ENCODE results near the gene FBXL7.

The FBXL7 gene

DNA sequence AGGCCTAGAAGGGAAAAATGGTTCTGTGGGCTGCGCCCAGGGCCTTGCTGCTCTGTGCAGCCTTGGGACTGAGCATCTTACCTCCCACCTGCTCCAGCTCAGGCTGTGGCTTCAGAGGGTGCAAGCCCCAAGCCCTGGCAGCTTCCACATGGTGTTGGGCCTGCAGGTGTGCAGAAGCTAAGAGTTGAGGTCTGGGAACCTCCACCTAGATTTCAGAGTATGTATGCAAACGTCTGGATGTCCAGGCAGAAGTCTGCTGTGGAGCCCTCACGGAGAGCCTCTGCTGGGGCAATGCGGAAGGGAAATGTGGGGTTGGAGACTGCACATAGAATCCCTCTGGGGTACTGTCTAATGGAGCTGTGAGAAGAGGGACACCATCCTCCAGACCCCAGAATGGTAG lies 36.0 kb downstream of the FBXL7 start:
- Histone ChIP-seq H3K36me3 (no peaks in the 10 kb centered on the region), H3K4me3 (ENCODE audit: low read depth in 1 of 2, low read length in 1 of 2) (no peak overlapping the region), H3K27ac (no peak overlapping the region), H3K4me1 (ENCODE audit: control insufficient read depth in 1 of 2, insufficient read depth in 1 of 2, low read depth in 1 of 2, low read length in 1 of 2) (no peaks in the 10 kb centered on the region), H3K9me3 (no peaks in the 10 kb centered on the region), H3K27me3 (no peaks in the 10 kb centered on the region)
- no peak for TF ChIP-seq CTCF (IDR thresholded peaks at IDR 0.05)

- no peak for TF ChIP-seq CTCF (IDR thresholded peaks at IDR 0.05)
- no peaks in the 10 kb centered on the region for H3K27me3 ChIP-seq
- H3K4me3 ChIP-seq (ENCODE audit: low read depth in 1 of 2, low read length in 1 of 2): no peak overlapping the region
- no peaks in the 10 kb centered on the region for H3K4me1 ChIP-seq (ENCODE audit: control insufficient read depth in 1 of 2, insufficient read depth in 1 of 2, low read depth in 1 of 2, low read length in 1 of 2)
- no peak overlapping the region for H3K27ac ChIP-seq
- no peaks in the 10 kb centered on the region for H3K9me3 ChIP-seq
- H3K36me3 ChIP-seq: no peaks in the 10 kb centered on the region
Measured at GRCh38 chr5:15538516-15538915, 38.5 kb downstream of the FBXL7 start.

GRCh38 chr5:15539951-15540350 lies 40.0 kb downstream of the FBXL7 start:
- no peak overlapping the region for H3K27ac ChIP-seq
- no peaks in the 10 kb centered on the region for H3K36me3 ChIP-seq
- no peaks in the 10 kb centered on the region for H3K4me1 ChIP-seq (ENCODE audit: control insufficient read depth in 1 of 2, insufficient read depth in 1 of 2, low read depth in 1 of 2, low read length in 1 of 2)
- no peaks in the 10 kb centered on the region for H3K27me3 ChIP-seq
- H3K9me3 ChIP-seq: no peaks in the 10 kb centered on the region
- no peak for TF ChIP-seq CTCF (IDR thresholded peaks at IDR 0.05)
- no peak overlapping the region for H3K4me3 ChIP-seq (ENCODE audit: low read depth in 1 of 2, low read length in 1 of 2)

GRCh38 chr5:15544039-15544438 lies 44.1 kb downstream of the FBXL7 start:
- TF ChIP-seq CTCF (IDR thresholded peaks at IDR 0.05): no peak
- Histone ChIP-seq H3K9me3 (no peaks in the 10 kb centered on the region), H3K36me3 (no peaks in the 10 kb centered on the region), H3K4me3 (ENCODE audit: low read depth in 1 of 2, low read length in 1 of 2) (no peak overlapping the region), H3K27me3 (no peaks in the 10 kb centered on the region), H3K4me1 (ENCODE audit: control insufficient read depth in 1 of 2, insufficient read depth in 1 of 2, low read depth in 1 of 2, low read length in 1 of 2) (no peaks in the 10 kb centered on the region), H3K27ac (no peak overlapping the region)

DNA sequence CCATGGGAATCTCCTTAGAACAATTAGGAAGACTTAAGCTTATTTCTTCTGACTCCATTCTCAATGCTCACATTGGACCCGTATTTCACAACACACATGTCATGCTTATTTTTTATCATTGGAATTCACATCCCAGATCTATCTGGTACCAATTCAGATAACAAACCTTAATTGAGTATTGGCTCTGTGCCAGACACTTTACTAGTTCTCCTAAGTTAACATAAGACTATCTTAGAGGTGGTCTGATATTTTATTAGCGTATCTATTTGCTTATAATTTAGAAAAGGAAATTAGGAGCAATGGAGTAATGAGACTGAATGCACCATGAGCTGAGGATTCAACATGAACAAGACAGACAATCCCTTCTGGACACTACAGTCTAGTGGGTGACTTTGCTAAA lies 45.1 kb downstream of the FBXL7 start:
- H3K9me3 ChIP-seq: no peaks in the 10 kb centered on the region
- no peaks in the 10 kb centered on the region for H3K36me3 ChIP-seq
- no peak for TF ChIP-seq CTCF (IDR thresholded peaks at IDR 0.05)
- H3K27me3 ChIP-seq: no peaks in the 10 kb centered on the region
- no peak overlapping the region for H3K27ac ChIP-seq
- no peaks in the 10 kb centered on the region for H3K4me1 ChIP-seq (ENCODE audit: control insufficient read depth in 1 of 2, insufficient read depth in 1 of 2, low read depth in 1 of 2, low read length in 1 of 2)
- H3K4me3 ChIP-seq (ENCODE audit: low read depth in 1 of 2, low read length in 1 of 2): no peak overlapping the region

DNA sequence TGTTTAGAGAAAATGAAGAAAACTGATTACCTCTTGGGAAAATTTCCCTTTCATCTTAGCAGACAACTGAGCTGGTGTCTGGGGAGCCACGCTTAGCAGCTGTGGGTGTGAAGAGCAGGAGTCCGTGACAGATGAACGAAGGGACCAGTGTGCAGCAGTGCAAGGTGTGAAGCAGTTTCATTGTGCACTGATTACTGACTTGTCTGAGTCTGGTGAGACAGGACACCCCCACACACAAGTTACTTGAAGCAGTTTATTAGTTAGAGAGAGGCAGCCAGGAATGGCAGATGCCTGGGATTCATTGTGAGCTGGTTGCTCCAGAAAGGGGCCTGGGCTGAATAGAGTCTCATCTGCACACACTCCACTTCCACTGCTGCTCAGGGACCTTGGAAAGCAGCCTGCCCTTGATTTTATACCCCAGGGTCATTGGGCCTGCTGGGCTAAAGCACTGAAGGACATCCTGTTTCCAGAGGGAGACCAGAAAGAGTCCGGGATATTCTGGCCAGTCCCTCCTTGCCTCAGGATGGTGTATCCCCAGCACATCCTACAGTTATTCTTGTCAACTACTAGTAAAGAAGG lies 47.4 kb downstream of the FBXL7 start:
- no peaks in the 10 kb centered on the region for H3K4me1 ChIP-seq (ENCODE audit: control insufficient read depth in 1 of 2, insufficient read depth in 1 of 2, low read depth in 1 of 2, low read length in 1 of 2)
- no peak overlapping the region for H3K27ac ChIP-seq
- no peak overlapping the region for H3K4me3 ChIP-seq (ENCODE audit: low read depth in 1 of 2, low read length in 1 of 2)
- no peak for TF ChIP-seq CTCF (IDR thresholded peaks at IDR 0.05)
- no peaks in the 10 kb centered on the region for H3K27me3 ChIP-seq
- no peaks in the 10 kb centered on the region for H3K9me3 ChIP-seq
- H3K36me3 ChIP-seq: no peaks in the 10 kb centered on the region

Data from neutrophil (primary cell).